GM12891 (cell line): ENCODE results near the gene ZDHHC4.

Experiments used
- POLR2A ChIP-seq: IDR thresholded peaks from 2 replicates; pipeline ENCODE4 v1.6.1; 2011; ENCODE audit warnings: low read depth, low read length, control low read depth
- POLR2AphosphoS5 ChIP-seq: IDR thresholded peaks from 2 replicates; pipeline ENCODE4 v1.6.1; 2011; ENCODE audit warnings: low read depth, low read length, control low read depth
- POU2F2 ChIP-seq: IDR thresholded peaks from 2 replicates; pipeline ENCODE4 v1.6.1; 2011; ENCODE audit warnings: low read depth, mild to moderate bottlenecking, control low read depth, low read length, moderate library complexity
- TAF1 ChIP-seq: IDR thresholded peaks from 2 replicates; pipeline ENCODE4 v1.6.1; 2011; ENCODE audit warnings: low read depth, low read length, control low read depth

DNA sequence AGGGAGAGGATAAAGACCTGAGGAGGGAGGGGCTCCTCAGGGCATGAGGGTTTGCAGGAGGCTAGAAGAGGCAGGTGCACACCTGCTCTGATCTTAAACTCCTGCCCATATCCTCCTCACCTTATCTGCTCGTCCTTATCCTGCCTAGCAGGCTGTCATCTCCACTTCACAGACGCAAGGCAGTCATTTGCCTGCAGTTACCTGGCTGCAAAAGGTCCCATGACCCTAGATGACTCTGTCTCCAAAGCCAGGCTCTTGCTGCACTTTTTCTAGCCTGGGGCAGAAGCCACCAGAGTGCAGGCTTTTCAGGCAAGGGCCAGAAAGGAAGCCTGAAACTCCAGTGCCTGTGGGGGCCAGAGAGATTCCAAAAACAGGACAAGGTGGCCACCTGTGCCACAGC lies 36.5 kb downstream of the ZDHHC4 start:
- TF ChIP-seq POLR2AphosphoS5 (no peak), POU2F2 (no peak), TAF1 (no peak), POLR2A (no peak)
